NCI-H1092 (cell line): ENCODE measurements around the gene SLC6A16.
"Not testable (repeated sequence)": the region's sequence is repeated elsewhere in the genome, so short reads cannot be mapped to it uniquely, and the experiment has no call there.

Experiments
- DNase-seq: peaks from one replicate; lab custom pipeline; 2025; lab: John Stamatoyannopoulos, UW

Gene SLC6A16

DNA sequence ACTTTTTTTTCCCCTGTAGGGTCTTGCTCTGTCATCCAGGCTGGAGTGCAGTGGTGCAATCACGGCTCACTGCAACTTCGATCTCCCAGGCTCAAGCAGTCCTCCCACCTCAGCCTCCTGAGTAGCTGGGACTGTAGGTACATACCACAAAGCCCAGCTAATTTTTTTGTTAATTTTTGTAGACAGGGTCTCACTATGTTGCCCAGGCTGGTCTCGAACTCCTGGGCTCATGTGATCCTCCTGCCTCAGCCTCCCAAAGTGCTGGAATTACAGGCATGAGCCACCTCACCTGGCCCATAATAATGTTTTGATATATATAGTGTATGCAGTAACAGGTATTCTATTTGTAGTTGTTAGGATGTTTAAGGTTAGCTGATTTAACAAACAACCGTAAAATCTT, 6.2 kb upstream of the SLC6A16 start:
- DNase-seq = not testable (repeated sequence)

DNA sequence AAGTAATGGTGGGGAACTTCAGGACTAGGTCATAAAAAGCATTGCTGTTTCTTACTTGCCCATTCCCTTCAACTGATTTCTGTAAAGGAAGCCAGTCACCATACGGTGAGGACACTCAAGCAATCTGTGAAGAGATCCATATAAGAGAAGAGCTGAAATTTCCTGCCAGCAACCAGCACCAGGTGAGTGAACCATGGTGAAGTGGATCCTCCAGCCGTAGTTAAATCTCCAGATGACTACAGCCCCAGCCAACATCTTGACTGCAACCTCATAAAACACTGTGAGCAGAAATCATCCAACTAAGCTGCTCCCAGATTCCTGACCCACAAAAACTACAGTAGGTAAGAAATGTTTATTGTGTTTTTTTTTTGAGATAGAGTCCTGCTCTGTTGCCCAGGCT, 3.8 kb upstream of the SLC6A16 start:
- DNase-seq = no peak

DNA sequence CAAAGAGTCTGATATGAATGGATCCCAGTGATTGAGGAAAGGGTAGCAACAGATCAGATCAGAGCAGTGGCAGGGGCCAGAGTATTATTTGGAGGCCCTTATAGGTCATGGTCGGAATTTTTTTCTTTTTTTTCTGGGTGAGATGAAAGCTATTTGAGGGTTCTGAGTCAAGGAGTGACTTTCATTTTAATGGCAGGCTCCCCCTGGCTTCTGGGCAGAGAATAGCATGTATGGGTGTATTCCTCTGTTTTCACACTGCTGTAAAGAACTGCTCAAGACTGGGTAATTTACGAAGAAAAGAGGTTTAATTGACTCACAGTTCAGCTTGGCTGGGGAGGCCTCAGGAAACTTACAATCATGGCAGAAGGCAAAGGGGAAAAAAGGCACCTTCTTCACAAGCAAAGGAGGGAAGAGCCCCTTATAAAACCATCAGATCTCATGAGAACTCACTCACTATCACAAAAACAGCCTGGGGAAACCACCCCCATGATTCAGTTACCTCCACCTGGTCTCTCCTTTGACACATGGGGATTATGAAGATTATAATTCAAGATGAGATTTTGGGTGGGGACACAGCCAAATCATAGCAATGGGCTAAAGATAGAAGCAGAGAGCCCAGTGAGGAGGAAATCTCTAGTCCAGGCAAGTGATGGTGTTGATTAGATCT, 3.0 kb upstream of the SLC6A16 start:
- no peak for DNase-seq

DNA sequence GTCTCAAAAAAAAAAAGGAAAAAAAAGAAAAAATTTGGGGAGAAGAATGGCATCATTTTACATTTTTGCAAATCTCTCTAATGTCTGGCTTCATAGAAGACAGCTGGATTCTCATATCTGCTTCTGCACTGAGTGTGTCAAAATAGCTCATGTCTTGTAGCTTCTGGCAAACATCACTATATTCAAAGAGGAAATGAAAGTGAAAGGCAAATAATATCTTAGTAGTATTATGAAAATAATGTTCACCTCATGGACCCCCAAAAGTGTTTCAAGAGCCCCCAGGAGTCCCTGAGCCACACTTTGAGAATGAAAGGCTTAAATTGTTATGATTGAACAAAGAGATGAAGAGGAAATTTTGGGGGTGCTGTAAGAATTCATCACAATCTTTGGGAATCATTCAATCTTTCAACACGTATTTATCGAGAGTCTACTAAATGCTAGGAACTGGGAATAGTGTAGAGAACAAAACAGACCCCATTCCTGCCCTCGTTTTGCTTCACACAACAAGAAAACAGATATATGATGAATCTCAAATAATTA, 1.2 kb upstream of the SLC6A16 start:
- DNase-seq = no peak

DNA sequence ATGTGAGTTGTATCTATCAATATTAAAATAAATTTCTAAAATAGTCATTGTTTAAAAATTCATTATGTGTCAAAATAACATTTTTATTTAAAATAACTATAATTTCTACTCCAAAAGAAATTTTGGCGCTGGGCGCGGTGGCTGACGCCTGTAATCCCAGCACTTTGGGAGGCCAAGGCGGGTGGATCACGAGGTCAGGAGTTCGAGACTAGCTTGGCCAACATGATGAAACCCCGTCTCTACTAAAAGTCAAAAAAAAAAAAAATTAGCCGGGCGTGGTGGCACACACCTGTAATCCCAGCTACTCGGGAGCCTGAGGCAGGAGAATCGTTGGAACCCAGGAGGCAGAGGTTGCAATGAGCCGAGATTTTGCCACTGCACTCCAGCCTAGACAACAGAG, 765 bp upstream of the SLC6A16 start:
- DNase-seq = not testable (repeated sequence)

DNA sequence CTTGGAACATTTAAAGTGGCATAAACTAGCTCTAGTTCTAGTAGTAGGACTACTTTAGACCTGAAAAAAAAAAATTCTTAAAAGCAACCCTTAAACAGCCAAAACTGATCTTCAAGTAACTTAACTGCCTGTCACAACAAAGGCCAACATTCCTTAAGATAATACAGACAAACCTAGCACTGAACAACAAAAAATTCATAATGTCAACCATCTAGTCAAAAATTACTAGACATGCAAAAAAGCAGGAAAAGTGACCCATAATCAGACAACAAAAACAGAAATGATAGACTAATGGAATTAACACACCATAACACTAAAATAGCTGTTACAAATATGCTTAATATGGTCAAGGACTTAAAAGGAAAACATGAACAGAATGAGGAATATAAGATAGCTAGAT, 6.7 kb downstream of the SLC6A16 start:
- DNase-seq = no peak

DNA sequence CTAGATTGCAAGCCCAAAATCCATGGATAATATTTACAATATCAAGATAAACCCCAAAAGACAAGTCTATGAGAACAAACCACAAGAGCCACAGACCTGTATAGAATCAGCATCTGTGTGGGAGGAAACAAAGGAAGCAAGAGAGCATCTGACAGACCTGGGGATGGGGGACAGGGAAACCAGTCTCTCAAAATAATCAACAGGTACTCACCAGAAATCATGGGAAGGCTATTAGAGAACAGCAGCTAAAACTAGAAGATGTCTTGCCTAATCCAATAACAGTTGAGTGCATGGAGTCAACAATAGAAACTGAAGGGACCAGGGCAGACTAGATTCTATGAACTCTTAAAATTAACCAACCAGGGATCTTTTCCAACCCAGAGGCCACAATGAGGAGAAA, 8.7 kb downstream of the SLC6A16 start:
- no peak for DNase-seq

DNA sequence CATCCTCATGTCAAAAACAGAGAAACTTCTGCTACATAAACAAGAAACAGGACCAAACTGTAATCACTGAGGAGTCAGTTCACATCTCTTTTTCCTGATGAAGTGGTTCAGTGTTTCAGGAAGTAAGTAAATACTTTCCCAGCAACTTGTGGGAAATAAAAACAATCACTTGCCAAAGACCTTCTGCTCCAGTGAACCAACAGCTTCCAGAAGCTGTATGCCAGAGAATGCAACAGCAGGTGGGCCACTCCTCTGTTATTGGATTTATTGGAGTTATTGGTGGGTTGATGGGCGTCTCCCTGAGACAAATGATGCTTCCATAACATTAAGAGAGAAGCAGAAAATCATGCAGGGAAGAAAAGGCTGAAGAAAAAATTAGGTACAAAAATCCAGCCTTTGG, 9.9 kb downstream of the SLC6A16 start:
- DNase-seq = no peak

DNA sequence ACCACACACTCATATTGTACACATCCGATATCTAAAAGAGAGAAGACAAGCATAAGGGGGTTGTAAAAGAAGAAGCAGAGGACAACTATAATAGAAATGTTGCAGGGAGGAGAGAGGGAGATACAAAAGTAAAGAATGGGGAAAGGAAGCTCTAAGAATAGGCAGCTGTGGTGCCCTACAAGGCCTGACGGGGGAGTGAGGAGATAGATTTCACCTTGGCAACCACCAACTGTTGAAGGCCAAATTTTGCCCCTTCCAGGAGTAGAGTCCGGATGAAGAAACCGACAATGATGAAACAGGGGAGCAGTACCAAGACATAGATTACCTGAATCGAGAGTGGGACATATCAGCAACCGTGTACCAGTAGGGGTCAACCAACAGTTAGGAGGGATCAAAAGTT, 15.9 kb downstream of the SLC6A16 start:
- DNase-seq = no peak

DNA sequence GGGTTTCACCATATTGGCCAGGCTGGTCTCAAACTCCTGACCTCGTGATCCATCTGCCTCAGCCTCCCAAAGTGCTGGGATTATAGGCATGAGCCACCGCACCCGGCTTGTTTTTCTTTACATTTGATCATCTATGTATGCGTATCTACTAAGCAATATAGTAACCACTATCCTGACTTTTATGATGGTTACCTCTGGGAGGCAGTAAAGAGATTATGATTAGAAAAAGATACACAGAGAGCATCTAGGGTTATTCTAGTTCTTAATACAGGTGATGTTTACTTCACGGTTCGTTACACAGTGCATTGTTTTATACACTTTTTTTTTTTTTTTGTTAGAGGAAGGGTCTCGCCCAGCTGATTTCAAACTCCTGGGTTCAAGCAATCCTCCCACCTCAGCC, 18.3 kb downstream of the SLC6A16 start:
- DNase-seq = not testable (repeated sequence)

DNA sequence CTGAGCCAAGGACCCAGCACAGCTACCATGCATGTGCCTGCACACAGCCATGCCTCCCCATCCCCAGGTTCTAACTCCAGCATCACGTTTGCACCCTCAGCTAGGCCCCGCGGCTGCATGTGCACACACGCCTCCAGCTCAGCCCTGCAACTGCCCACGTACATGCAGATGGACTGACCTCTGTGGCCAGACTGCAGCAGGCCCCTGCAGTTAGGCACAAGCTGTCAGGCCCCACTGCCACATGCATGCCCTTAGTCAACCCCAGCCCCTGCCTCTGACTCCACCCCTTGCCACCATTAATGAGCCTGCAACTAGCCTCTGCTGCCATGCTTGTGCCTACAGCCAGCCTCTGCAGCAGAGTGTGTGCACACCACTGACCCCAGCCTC, 23.1 kb downstream of the SLC6A16 start:
- no peak for DNase-seq

DNA sequence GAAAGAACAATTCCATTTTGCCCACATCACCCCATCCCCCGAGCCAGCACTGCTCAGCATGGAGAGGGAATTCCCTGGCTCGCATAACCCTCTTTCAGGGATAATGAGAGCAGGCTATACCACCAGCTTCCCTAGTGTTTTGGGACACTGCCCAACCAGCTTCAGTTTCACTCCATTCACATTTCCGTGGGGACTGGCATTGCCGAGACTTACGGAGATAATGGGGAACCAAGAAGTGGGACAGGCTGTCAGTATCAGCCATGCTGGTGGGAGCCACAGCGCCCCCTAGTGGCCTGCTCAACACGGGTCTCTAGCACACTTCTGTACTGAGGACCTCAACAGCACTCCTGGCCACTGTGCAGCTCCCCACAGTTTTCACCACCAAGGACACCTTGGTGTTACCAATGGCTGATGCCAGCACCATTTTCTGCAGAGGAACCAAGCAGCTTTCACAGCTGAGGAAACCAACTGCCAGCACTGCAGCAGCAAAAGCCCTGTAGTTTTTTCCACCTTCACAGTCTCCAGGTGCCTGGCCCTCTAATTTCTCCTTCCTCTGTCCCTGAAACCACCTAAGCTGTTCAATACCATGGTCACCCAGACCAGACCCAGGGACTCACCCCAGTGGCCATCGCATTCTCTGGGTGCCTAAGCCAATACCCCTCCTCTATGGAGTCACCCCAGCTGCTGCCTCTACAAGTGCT, 23.7 kb downstream of the SLC6A16 start:
- DNase-seq = peak; percentile 25

DNA sequence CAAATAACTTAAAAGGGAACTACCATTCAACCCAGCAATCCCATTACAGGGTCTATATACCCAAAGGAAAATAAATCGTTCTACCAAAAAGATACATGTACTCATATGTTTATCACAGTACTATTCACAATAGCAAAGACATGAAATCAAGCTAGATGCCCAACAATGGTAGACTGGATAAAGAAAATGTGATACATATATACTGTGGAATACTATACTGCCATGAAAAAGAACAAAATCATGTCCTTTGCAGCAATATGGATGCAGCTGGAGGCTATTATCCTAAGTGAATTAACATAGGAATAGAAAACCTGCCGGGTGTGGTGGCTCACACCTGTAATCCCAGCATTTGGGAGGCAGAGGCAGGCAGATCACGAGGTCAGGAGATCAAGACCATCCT, 26.3 kb downstream of the SLC6A16 start:
- DNase-seq = not testable (repeated sequence)

DNA sequence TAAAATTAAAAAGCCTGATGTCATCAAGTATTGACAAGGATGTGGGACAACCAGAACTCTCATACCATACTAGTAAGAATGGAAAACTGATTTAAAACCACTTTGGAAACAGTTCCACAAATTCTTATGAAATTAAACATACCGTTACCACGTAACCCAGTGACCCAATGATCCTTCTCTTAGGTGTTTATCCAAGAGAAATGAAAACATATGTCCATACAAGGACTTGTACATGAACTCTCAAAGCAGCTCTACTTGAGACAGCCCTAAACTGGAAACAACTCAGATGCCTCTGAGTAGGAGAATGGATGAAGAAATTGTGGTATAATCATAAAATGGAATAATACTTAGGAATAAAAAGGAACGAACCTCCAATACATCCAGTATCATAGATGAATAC, 27.6 kb downstream of the SLC6A16 start:
- DNase-seq = no peak

DNA sequence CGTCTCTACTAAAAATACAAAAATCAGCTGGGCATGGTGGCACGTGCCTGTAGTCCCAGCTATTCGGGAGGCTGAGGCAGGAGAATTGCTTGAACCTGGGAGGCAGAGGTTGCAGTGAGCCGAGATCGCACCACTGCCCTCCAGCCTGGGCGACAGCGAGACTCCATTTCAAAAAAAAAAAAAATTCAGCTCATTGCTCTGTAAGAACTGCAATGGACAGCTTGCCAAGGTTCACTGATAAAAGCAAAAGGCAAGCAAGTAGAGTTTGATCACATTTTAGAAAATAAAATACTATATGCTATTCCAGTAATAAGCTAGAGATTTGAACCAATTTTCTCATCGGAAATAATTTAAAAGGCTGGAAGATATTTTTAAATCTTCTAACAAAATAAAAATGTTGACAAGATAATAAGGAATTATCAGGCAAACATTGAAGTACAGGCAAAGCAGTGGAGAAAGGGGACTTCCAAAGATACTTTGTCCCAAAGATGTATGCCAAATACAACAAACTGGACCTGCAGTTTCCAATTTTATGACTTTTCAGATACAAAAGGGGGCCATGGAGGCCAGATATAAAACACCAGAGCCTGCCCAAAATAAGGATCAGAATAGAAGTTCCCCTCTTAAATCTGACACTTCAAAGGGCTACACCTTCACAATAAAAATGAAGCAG, 29.6 kb downstream of the SLC6A16 start:
- no peak for DNase-seq

DNA sequence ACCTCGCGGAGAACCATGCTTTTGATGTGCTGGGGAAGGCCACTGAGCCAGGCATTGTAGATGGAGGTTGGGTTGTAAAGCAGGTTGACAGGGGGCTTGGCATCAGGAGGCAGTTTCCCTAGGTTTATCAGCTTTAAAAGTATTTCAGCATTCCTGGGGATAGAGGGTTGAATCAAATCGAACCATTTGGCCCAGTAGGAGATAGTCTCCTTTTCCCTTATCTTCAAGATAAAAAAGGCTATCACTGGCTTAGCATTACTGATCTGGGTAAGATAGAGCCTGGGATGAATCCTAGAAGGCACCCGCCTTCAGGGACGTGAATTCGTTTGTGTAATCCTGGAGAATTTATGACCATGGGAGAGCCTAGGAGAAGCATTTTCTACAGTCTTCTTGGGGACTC, 30.6 kb downstream of the SLC6A16 start:
- DNase-seq = no peak

DNA sequence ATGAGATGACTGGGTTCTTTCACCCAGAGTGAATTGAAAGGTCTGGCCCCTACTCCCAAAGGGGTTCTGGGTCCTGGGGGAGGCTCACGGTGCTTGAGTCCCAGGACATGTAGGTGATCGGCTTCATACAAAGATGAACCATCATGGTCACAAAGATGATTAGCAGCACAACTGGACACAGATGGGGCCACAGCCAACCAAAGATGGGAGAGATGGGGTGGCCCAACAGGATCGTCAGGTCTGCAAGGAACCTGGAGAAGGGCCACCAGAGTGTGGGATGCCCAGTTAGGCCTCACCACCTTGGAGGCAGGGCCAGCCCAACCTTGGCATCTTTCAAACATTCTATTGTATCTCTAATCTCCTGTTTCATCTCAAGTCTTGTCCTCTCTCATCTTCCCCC, 34.5 kb downstream of the SLC6A16 start:
- DNase-seq = no peak

DNA sequence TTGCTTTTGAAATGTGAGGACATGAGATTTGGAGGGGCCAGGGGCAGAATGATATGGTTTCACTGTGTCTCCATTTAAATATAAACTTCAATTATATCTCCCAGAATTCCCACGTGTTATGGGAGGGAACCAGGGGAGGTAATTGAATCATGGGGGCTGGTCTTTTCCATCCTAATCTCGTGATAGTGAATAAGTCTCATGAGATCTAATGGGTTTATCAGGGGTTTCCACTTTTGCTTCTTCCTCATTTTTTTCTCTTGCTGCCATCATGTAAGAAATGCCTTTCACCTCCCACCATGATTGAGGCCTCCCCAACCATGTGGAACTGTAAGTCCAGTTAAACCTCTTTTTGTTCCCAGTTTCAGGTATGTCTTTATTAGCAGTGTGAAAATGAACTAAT, 35.7 kb downstream of the SLC6A16 start:
- DNase-seq = not testable (repeated sequence)

DNA sequence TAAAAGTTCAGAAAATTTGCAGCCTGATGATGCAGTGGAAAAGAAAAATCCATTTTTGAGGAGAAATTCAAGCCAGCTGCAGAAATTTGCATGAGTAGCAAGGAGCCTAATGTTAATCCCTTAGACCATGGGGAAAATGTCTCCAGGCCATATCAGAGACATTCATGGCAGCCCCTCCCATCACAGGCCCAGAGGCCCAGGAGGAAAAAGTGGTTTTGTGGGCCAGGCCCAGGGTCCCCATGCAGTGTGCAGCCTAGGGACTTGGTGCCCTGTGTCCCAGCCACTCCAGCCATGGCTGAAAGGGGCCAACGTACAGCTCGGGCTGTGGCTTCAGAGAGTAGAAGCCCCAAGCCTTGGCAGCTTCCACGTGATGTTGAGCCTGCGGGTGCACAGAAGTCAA, 36.8 kb downstream of the SLC6A16 start:
- DNase-seq = not testable (repeated sequence)

DNA sequence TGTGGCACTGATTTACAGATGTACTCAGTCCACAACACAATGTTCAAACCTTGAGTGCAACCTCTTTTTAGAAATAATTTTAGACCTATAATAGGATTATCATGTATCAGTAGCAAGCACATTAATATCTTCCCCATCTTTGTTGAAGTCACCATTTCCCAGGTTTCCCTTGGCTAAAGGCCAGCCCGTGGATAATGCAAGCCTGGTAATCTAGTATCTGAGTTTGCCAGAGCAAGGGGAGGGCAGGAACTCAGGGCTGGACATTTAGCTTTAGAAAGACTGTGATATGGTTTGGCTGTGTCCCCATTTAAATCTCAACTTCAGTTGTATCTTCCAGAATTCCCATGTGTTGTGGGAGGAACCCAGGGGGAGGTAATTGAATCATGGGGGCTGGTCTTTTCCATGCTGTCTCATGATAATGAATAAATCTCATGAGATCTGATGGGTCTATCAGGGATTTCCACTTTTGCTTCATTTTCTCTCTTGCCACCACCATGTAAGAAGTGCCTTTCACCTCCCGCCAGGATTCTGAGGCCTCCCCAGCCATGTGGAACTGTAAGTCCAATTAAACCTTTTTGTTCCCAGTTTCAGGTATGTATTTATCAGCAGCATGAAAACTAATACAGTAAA, 37.7 kb downstream of the SLC6A16 start:
- DNase-seq = no peak

DNA sequence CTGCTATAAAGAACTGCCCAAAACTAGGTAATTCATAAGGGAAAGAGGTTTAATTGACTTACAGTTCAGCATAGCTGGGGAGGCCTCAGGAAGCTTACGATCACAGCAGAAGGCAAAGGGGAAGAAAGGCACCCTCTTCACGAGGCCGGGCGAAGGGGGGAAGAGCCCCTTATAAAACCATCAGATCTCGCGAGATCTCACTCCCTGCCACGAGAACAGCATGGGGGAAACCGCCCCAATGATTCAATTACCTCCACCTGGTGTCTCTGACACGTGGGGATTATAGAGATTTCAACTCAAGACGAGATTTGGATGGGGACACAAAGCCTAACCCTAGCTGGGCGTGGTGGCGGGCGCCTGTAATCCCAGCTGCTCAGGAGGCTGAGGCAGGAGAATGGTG, 42.8 kb downstream of the SLC6A16 start:
- DNase-seq = no peak

DNA sequence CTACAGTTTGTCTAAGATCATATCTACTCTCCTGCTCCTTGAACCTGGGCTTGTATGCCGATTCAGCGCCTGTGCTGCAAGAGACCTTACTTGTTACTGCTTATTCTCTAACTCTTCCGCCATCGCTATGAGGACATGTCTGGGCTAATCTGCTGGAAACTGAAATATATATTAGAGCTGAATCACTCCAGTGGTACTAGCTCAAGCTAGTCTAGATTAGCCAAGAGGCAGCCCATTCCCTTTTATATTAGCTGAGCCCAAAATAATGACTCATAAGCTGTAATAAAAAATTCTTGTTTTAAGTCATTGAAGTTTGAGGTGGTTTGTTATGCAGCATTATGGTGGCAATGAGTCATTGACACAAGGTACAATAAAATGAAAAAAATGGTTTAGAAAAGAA, 52.8 kb downstream of the SLC6A16 start:
- no peak for DNase-seq
